GM21360 (cell line): ENCODE results near the gene IRF3.
"Not testable (repeated sequence)": the region's sequence is repeated elsewhere in the genome, so short reads cannot be mapped to it uniquely, and the experiment has no call there.

ENCODE experiments used
- ATAC-seq: cut with Tn5 transposase; IDR thresholded peaks from one replicate; pipeline ENCODE4 v1.9.1; 2021; ENCODE audit warnings: mild to moderate bottlenecking, moderate library complexity; ENCODE audit not compliant: unreplicated experiment

Gene IRF3

GRCh38 chr19:49629659-49630058 lies 36.0 kb downstream of the IRF3 start:
- ATAC-seq: no peak

GRCh38 chr19:49626226-49626625 lies 39.4 kb downstream of the IRF3 start:
- no peak for ATAC-seq

DNA sequence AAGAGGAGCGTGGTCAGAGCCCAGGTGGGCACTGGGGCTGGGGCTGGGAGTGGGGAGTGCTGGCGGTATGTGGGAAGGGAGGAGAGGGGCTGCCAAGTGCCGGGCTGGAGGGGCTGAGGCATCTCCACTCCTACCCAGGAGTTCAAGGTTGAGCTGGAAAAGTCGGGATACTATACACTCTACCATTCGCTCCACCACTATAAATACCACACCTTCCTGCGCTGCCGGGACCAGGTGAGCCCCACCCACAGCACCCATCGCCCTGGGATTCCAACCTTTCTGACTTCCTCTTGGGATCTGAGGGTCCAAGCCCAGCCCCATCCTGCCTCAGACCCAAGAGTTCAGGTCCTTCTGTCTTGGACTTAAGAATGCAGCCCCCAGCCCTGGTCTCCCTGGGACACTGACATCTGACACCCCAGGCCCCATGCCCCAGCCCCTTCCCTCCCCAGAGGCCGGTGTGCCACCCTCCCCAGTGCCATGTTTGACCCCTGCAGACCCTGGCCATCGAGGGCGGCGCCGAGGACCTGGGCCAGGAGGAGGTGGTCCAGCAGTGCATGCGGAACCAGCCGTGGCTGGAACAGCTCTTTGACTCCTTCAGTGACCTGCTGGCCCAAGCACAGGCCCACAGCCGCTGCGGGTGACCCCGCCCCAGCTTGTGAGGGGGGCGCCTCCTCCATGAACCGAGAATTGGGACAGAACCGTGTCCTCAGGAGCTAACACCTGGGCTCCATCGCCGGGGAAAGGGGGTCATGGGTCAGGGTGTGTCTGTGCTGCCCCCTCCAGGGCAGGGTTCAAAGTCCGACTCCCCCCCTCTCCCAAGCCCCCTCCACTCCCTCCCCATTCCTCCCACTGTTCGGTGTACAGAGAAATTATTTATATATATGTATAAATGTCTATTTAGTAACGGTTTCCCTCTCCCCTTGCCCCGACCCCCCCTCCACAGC lies 40.4 kb downstream of the IRF3 start:
- ATAC-seq: no peak

DNA sequence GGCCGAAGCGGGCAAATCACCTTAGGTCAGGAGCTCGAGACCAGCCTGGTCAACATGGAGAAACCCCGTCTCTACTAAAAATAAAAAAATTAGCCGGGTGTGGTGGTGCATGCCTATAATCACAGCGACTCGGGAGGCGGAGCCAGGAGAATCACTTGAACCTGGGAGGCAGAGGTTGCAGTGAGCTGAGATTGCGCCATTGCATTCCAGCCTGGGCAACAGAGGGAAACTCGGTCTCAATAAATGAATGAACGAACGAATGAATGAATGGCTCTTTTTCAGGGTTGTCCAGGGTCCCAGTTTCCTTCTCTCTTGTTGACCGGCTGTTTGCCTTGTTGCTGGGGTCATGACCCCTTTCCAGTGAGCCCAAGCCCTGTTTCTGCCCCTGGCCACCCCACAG lies 47.8 kb downstream of the IRF3 start:
- not testable (repeated sequence) for ATAC-seq

- no peak for ATAC-seq
Observed at GRCh38 chr19:49616945-49617344, 48.7 kb downstream of the IRF3 start.

GRCh38 chr19:49616532-49616931 lies 49.1 kb downstream of the IRF3 start:
- no peak for ATAC-seq

DNA sequence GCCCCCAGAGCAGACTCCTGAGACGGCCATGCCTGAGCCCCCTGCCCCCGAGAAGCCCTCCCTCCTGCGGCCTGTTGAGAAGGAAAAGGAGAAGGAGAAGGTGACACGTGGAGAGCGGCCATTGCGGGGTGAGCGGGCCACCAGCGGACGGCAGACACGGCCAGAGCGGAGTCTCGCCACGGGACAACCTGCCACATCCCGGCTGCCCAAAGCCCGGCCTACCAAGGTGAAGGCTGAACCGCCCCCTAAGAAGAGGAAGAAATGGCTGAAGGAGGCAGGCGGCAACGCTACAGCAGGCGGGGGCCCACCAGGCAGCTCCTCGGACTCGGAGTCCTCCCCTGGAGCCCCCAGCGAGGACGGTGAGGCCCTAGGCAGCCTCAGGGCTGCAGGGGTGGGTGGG lies 49.8 kb downstream of the IRF3 start:
- no peak for ATAC-seq

- ATAC-seq: no peak
Observed at GRCh38 chr19:49614096-49614833, 51.4 kb downstream of the IRF3 start.

DNA sequence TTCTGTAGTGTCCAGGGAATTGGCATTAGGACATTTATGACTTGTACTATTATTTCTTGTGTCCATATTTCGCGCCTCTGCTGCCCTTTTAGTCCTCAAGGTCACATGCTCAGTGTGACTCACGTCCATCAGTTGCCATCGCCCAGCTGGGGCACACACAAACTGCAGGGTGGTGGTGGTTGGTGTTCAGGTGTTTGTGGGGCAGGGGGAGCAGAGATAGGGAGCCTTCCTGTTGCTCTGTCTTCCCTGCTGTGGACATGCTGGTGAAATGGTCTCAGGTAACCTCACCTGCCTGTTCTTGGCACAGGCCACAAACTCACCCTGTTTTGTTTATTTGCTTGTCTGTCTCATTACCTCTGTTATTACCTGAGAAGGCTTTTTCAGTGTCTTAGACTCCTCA lies 52.3 kb downstream of the IRF3 start:
- no peak for ATAC-seq
